Stimulated activated CD8-positive, alpha-beta memory T cell treated with anti-CD3 and anti-CD28 coated beads, Interleukin-12 subunit alpha, Interleukin-12 subunit beta, amount 100 ng/mL, for 24 hours (primary cell): ENCODE measurements around the gene DLGAP1.

Experiments
- DNase-seq: peaks from one replicate; pipeline ENCODE4 v3.0.0-alpha.2; 2020; ENCODE audit errors: extremely low read depth

Gene DLGAP1

DNA sequence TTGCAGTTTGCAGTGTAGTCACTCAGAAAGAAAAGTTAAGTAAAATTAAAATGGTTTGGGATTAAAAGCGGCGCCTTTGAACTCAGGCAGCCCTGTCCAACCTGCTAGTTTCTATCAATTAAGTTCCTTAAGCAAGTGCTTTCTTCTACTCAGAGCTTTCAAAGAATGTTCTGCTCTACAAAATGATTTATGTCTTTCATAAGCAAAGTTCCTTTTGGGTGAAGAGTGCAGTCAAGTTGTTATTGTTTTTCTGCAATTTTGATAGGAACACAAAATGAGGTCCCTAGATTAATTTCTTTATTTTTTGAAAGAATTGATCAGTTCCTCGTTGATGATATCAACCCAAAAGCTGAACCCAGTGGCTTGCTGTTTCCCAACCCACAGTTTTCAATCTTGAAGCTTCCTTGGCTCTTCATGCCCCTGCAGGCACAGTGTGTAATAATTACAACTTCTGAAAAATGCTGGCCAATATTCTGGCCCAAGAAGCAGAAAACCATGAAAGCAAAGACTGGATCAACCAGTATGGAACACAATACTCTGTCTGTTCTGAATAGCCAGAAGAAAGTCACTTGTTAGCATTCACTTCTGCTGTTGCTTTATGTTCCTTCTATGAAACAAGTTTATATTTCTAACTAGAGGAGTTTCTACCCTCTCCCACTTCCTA, 916.0 kb downstream of the DLGAP1 start:
- no peak for DNase-seq

DNA sequence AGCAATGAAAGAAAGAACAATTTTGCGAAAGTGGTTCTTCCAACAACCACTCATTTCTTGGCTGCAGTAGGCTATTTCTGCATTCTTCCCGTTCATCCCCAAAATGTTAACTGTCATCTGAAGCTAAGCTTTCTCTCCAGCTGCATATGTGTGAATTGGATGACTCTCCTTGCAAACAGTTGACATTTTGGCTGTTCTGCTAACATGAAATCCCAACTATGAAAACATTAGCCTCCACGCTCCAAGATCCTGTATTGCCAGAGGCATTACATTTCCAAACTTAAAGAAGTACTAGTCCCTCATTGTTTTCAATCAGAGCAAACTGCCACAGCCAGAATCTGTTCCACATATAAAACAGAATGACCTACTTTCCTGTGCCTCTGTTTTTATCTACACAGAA, 916.7 kb downstream of the DLGAP1 start:
- DNase-seq = no peak

- no peak for DNase-seq
Observed at GRCh38 chr18:3530807-3531206, 924.3 kb downstream of the DLGAP1 start.

GRCh38 chr18:3529601-3530000, 925.5 kb downstream of the DLGAP1 start:
- no peak for DNase-seq

DNA sequence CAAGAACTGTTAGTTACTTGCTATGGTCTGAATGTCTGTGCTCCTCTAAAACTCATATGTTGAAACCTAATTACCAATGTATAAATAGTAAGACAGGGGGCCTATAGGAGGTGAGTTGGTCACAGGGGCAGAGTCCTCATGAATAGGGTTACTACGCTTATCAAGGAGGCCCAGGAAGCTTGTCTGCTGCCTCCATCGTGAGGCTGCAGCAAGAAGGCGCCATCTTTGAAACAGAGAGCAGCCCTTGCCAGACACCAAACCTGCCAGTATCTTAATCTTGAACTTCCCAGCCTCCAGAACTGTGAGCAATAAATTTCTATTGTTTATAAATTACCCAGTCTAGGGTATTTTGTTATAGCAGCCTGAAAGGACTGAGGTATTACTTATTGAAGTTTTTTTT, 926.0 kb downstream of the DLGAP1 start:
- no peak for DNase-seq

DNA sequence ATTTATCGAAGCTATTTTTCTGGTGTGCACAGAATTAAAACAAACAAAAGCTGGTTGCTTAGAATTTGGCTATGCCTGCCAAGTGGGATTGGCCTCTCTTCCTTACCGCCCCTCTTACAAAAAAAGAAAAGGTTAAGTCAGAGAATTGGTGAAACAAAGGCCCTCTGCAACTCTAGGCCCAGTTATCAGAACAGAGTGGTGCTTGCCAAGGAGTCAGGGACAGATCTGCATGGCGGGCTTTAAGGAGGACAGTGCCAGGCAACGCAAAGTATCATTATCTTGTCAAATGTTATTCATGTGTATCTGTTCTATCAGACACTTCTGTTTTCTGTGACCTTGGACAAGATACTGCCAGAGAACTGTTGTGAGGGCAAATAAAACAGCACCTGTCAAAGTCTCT, 926.9 kb downstream of the DLGAP1 start:
- DNase-seq = no peak

- no peak for DNase-seq
Observed at GRCh38 chr18:3526421-3527354, 928.4 kb downstream of the DLGAP1 start.

DNA sequence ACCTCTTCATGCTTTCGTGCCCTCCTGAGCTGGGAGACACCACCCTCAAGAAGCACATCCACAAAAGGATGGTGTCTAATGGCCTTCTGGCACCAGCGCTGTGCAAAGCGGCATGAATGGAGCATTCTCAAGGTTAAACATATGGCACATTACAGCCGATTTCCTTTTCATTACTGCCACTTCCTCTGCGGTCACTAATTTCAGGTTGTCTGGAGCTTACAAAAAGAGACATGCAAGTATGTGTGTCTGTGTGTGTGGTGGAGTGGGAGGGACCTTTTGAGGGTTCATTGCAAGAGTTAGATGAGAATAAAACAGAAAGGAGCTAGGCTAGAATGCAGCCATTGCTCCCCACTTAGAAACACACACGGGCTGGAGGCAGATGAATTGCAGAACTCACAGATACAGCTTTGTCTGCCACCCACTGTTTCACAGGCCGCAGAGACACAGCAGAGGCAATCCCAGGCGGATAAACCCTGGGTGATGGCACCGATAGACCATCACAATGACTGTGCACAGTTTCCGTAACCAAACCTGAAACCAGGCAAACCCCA, 929.2 kb downstream of the DLGAP1 start:
- DNase-seq = no peak

DNA sequence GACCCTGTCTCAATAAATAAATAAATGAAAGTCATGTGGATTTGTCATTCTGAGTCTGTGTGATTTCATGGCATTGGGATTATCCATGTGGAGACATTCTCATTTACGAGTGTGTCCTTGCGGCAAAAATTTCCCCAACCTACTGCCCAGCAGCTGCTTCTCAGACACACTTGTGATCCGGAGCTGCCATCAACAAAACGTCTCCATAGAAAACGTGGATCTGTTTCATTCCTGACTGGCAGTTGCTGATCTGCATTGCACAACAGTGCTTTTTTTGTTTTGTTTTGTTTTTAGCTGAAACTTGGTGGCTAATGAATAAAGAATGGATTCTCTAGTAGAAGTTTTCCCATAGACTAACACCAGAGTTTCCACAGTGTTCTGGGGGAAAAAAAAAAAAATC, 930.4 kb downstream of the DLGAP1 start:
- DNase-seq = no peak

GRCh38 chr18:3520230-3521085, 934.6 kb downstream of the DLGAP1 start:
- DNase-seq = no peak

GRCh38 chr18:3514312-3515216, 940.5 kb downstream of the DLGAP1 start:
- DNase-seq = no peak

- no peak for DNase-seq
Observed at GRCh38 chr18:3513481-3513880, 941.6 kb downstream of the DLGAP1 start.

- no peak for DNase-seq
Observed at GRCh38 chr18:3511980-3512379, 943.1 kb downstream of the DLGAP1 start.

GRCh38 chr18:3510896-3511295, 944.2 kb downstream of the DLGAP1 start:
- no peak for DNase-seq

- no peak for DNase-seq
Observed at GRCh38 chr18:3510024-3510423, 945.1 kb downstream of the DLGAP1 start.

GRCh38 chr18:3508576-3509549, 946.2 kb downstream of the DLGAP1 start:
- no peak for DNase-seq

DNA sequence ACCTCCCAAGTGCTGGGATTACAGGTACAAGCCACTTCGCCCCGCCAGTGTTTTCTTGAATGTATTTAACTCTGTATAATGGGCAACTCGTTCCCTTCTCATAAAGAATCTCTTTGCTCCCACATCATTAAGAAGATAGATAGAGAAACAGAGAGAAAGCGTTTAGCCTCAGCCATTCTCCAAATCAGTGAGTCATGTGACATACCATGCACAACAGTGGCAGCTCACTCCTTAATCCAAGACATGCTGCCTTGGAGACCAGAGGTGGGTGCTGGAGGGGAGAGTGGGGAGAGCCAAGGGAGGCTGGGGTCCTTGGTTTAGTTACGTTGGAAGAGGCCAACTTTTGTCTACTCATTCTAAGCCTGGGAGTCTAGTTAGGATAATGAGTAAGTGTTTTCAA, 950.5 kb downstream of the DLGAP1 start:
- DNase-seq = no peak

GRCh38 chr18:3502650-3503049, 952.5 kb downstream of the DLGAP1 start:
- no peak for DNase-seq

GRCh38 chr18:3500016-3500415, 955.1 kb downstream of the DLGAP1 start:
- no peak for DNase-seq

GRCh38 chr18:3499501-3499900, 955.6 kb downstream of the DLGAP1 start:
- no peak for DNase-seq
